Glomerular visceral epithelial cell (primary cell): Measurements from ENCODE around the gene CALCR.
A peak's percentile ranks its signal among the peaks of the same experiment; 100 is the strongest.
"Not testable (repeated sequence)": the region's sequence is repeated elsewhere in the genome, so short reads cannot be mapped to it uniquely, and the experiment has no call there.

ENCODE experiments used
- DNase-seq: peaks from one replicate; pipeline ENCODE4 v3.0.0-alpha.2; 2016; ENCODE audit errors: extremely low spot score

The CALCR gene

DNA sequence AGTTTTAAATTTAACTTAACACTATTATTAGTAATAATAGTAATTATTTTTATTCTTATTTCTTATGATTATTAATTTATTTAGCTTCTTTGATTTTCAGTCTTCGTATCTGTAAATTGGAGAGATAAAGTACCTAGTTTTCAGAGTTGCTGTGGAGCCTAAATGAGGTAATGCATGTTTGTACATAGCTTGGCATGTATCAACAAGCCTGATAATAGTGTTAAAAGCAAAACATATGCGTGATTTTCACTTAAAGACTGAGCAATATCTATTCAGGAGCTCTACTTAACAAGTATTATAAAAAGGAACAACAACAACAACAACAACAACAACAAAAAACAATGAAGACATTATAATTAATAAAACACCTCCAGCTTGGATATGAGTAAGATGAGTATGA lies 12.4 kb downstream of the CALCR start:
- DNase-seq: no peak

GRCh38 chr7:93559639-93560491 lies 14.7 kb downstream of the CALCR start:
- no peak for DNase-seq

DNA sequence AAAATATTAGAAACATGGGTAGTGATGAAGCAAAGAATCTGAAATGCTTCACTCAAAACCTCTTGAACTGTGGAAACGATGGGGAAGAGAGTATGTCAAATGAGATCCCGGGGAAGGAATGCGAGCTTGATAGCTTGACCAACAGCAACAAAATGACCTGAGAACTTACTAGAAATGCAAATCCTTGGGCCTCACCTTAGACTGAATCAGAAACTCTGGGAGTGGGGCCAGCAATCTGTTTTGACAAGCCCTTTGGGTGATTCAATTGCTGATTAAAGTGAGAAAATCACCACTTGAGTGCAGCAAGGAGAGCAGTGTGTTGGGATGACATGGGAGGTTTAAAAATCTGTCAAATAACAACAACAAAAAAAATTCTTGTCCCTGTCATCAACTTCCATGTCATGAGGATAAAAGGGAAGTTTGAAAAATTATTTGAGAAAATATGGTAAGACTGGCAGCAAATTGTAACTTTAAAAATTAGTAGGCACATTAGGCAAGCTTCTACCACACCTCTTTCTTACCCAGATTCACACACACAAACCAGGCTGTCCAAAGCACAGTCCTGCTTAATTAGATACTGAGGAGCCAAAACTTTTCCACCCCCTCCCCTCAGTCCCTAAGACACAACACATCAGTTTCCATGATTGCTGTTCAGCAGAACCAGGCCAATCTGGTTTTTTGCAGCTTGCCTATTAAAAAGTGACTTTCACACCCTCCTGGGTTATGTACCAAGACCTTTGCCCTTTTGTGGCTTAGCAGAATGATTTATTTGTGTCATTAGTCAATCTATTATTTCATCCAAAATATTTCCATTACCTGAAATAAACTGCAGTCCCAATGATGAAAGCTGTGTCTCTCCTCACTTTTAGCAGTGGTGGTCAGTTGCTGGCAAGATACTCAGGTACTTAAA lies 15.6 kb downstream of the CALCR start:
- peak; percentile 12 for DNase-seq

DNA sequence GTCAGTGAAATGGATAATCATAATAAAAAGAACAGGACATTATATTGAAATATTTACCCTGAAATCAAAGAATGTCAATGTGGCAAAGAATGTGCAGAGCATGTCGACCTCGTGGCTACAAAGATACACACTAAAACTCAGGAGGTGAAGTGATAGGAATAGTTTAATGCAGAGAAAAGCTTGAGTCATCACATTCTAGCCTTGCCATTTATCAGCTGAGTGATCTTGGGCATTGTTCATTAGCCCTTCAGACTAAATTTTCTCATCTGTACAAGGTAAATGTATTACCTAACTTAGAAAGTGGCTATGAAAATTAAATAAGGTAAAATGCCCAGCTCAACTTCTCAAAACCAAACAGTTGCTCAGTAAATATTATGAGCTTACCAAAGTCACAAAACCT lies 22.6 kb downstream of the CALCR start:
- no peak for DNase-seq

- peak; percentile 24 for DNase-seq
Observed at GRCh38 chr7:93551063-93551895, 23.2 kb downstream of the CALCR start.

DNA sequence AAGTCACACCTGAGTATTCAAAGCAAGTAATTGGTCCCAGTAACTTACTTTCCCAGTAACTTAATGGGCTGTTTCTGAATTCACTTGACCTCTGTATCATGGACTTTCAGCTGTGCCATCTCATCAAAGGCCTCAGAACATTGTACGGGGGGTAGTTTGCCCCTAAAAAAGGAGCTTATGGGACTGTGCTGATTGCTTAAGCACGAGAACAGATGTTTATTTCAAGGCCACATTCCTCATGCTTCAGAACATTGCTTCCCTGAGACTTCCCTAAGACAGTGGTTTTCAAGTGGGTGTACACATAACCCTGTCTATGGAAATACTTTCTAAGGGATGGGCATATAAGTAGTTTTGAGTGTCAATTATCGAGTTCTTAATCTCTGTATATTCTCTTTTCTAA lies 26.8 kb downstream of the CALCR start:
- DNase-seq: no peak

- peak; percentile 6 for DNase-seq
Observed at GRCh38 chr7:93544691-93545090, 29.8 kb downstream of the CALCR start.

- DNase-seq: no peak
Observed at GRCh38 chr7:93538061-93538460, 36.5 kb downstream of the CALCR start.

DNA sequence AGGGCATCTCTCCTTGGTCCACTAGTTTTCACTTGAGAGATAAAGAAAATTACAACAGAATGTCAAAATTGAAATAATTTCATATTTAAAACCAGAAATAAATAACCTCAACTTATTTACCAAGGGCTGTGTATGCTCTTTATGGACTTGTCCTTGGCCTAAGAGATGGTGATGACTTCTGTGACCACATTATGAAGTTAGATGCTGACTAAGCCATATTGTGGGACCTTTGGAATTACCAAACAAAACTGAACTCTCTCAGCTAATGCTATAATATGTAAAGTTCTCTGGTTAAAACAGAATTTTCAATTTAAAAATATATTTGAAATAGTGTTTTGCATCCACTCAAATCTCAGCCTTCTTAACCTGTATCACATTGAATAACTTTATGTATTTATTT lies 38.9 kb downstream of the CALCR start:
- DNase-seq: no peak

DNA sequence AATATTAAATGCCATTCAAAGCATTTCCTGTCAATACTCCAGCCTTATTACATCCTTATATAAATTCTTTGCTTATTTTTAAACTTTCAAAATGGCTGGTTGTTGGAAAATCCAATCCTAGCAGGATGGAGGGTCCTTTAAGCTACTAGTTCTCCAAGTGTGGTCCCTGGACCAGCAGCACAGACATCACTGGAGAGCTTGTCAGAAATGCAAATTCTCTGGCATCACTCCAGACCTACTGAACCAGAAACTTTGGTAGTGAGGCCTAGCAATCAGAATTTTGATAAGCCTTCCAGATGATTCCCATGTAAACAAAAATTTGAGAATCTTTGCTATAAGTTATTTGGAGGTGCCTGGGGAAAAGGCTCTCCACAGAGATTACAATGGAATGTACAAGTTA lies 43.8 kb downstream of the CALCR start:
- DNase-seq: no peak

GRCh38 chr7:93516834-93517233 lies 57.7 kb downstream of the CALCR start:
- DNase-seq: no peak

DNA sequence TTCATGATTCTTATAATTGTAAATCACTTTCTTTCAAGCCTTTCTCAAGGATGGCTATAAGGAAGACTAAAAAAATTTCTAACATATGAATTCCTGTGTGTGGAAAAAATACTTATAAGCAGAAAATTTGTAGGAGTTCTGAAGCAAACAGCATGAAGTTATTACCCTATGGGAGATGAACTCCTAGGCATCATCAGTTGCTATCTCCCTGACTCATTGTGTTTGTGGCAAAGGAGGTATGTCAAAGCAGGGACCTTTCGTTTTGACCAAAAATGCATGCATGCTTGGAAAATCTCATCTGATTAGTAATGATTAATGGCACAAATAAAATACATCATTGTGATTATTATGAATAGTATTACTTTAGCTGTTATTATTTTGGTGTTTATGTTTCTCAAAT lies 59.4 kb downstream of the CALCR start:
- DNase-seq: no peak

DNA sequence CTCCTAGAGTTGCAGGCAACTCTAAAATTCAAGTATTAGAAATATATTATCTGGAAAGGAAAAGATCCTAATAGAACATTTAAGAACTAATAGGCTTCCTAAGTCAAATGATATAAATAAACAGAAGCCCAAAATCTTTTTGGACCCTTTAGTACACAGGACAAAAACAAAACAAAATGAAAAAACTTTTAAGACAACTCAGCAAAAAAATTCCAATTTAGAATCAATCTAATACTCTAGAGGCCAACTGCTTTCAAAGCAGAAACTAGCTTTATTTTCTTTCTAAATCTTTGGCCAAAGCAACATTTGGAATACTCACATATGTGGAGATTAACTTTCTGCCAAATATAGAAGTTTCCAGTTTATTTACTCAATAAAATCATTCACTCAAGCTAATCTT lies 65.2 kb downstream of the CALCR start:
- no peak for DNase-seq

DNA sequence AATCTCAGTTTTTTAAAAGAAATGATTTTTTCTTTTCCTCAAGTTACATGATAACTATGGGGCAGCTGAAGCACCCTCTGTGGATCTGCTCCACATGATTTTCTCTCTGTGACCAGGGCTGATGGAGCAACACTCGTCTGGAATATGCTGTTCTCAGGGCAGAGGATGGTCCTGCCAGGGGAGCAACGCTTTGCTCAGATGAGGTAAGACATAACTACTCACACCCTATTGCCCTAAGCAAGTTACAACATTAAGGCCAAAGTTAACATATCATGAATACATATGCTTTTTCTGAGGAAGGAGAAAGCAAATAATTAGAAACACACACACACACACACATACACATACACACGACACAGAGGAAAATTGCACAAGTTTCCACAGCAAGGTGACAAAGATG lies 71.4 kb downstream of the CALCR start:
- no peak for DNase-seq

DNA sequence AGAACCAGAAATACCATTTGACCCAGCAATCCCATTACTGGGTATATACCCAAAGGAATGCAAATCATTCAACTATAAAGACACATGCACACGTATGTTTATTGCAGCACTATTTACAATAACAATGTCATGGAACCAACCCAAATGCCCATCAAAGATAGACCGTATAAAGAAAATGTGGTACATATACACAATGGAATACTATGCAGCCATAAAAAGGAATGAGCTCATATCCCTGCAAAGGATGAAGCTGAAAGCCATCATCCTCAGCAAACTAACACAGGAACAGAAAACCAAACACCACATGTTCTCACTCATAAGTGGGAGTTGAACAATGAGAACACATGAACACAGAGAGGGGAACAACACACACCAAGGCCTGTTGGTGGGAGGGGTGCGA lies 82.7 kb downstream of the CALCR start:
- not testable (repeated sequence) for DNase-seq

DNA sequence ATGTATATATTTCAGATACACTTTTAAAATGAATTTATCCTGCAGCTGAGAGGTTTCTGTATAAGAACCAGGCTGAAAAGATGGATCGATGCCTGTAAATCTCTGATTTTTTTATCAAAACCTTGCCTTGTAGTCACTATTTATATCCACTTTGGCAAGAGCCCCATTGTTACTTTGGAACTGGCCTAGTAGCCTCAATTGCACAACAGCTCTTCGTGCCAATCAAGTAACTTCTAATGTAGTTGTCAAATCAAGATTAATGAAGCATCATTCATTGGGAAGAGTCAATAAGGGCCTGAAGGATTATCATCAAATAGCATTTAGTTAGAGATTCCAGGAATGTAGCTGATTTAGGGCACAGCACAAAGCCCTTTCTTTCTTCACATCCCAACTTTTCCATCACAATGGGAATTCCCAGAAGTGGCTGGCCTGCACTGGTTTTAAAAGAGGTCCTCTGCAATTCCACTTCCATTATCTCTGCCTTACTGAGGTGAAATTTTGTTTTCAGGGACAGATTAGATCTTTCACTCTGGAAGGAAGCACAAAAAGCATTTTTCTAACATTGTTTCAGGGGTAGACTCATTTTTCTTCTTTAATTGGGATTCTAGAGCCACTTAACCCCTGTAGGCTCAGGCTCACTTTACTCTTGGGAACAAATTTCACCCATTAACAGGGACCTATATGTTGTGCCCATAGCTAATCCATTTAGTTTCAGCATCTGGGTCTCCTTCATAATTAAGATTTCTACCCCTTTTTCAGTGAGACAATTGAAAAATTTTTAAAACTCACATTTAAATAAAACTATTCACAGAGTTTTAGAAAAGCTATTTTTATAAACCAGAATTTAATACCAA lies 97.8 kb downstream of the CALCR start:
- DNase-seq: no peak

- no peak for DNase-seq
Observed at GRCh38 chr7:93475811-93476210, 98.7 kb downstream of the CALCR start.

GRCh38 chr7:93471456-93471855 lies 103.1 kb downstream of the CALCR start:
- DNase-seq: no peak

DNA sequence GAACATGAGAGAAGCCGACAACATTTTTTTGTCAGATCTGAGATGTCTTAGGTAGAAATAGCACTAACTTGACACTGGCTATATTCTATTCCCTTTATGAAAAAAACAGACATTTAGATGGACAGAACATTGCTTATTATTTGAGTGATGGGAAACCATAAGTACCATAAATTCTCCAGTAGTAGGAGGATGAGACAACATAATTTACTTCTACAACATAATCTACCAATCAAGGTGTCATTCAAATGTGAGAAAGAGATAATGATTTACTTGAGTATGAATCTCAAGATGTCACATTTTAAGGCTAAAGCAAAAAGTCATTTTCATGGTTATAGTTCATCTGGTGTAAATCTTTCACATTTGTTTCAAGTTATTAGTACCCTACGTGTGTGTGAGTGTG lies 110.8 kb downstream of the CALCR start:
- no peak for DNase-seq

GRCh38 chr7:93461350-93461749 lies 113.2 kb downstream of the CALCR start:
- DNase-seq: no peak

GRCh38 chr7:93453262-93453661 lies 121.3 kb downstream of the CALCR start:
- no peak for DNase-seq
